Astrocyte of the spinal cord (primary cell): Measurements from ENCODE around the gene COMMD10.
"Not testable (repeated sequence)": the region's sequence is repeated elsewhere in the genome, so short reads cannot be mapped to it uniquely, and the experiment has no call there.

Experiments used
- DNase-seq: peaks from one replicate; pipeline ENCODE4 v3.0.0; 2011; ENCODE audit warnings: low read depth, low spot score
- H3K4me3 ChIP-seq: 2 replicates; pipeline ENCODE4 v1.5.1; 2011; ENCODE audit warnings: low read depth, mild to moderate bottlenecking, low read length, moderate library complexity
- in situ Hi-C: cut with HindIII; loops from 2 replicates; pipeline ENCODE4 v1.10.0; 2017; ENCODE audit warnings: low sequenced_read_pairs
- TF ChIP-seq, protein P1 (sequence below): IDR thresholded peaks from 2 replicates; pipeline ENCODE4 v1.5.1; 2012; ENCODE audit warnings: low read depth, mild to moderate bottlenecking, low read length, inconsistent platforms

Gene COMMD10

DNA sequence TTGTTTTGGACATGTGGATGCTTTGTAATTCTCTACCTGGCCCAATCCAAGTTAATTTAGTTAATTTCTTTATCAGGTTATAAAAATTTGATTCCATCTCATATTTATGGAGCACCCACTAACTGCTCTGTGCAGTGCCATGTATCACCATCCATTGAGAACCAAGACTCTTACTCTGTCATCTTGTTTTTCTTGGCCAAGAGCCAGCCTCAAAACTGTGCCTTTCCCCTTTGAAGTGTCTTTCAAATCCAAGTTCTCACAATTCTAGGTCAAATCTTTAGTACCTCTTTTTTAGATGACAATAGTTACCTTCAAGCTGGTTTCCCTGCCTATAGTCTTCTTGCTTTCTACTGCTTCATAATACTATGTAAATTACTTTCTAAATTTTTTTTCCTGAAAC, 3.2 kb downstream of the COMMD10 start:
- no peak for DNase-seq
- TF ChIP-seq, protein P1, sequence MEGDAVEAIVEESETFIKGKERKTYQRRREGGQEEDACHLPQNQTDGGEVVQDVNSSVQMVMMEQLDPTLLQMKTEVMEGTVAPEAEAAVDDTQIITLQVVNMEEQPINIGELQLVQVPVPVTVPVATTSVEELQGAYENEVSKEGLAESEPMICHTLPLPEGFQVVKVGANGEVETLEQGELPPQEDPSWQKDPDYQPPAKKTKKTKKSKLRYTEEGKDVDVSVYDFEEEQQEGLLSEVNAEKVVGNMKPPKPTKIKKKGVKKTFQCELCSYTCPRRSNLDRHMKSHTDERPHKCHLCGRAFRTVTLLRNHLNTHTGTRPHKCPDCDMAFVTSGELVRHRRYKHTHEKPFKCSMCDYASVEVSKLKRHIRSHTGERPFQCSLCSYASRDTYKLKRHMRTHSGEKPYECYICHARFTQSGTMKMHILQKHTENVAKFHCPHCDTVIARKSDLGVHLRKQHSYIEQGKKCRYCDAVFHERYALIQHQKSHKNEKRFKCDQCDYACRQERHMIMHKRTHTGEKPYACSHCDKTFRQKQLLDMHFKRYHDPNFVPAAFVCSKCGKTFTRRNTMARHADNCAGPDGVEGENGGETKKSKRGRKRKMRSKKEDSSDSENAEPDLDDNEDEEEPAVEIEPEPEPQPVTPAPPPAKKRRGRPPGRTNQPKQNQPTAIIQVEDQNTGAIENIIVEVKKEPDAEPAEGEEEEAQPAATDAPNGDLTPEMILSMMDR: no peak
- in situ Hi-C loops: no loop called here
- H3K4me3 ChIP-seq: no peak overlapping the region

DNA sequence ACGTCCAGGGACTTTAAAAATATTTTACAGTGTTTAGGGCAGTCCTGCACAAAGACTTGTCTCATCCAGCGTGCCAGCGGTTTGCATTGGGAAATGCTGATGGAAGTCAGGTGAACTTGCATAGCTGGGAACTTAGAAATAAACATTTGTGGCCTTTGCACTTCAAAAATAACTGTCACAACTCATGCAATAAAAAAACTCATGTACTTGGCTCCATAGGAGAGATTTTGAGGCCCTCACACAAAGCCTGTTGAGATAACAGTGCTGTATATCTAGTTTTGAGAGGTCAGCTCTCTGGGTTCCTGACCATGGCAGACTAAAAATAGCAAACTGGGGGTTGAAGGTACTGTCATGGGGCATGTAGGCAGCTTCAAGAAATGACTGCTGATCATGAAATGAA, 5.5 kb downstream of the COMMD10 start:
- no peak overlapping the region for H3K4me3 ChIP-seq
- no peak for DNase-seq
- in situ Hi-C loops: no loop called here
- TF ChIP-seq, protein P1: no peak

DNA sequence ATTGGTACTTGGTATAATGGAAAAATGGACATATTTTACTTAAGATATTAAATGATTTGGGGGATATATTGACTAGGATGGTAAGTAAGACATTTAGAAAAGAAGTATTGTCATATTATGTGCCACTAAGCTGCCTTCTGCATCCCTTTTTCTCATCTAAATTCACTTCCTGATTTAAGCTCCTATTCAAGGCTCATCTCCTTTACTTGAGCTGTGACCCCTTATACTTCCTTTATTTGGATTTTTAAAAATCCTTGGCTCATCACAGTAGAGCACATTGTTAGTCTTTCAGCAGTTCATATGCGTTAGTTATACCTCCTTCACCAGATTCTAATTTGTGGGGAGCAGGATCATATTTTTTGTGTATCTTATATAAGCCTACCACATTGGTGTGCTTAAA, 6.6 kb downstream of the COMMD10 start:
- in situ Hi-C loops: no loop called here
- TF ChIP-seq, protein P1: no peak
- H3K4me3 ChIP-seq: no peak overlapping the region
- DNase-seq: no peak

DNA sequence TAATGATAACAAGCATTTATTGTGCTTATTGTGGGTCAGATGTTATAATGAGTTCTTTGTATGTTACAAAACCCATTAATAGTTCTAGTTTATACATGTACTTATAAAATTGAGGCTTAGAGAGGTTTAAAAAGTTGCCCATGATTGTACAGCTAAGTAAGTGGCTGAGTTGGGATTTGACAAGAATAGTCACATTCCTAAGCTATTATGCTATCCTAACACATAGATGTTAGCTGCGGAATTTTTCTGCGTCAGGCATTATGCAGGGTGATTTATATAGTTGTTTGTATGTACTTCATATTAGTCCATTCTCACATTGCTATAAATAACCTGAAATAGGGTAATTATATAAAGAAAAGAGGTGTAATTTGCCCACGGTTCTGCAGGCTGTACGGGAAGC, 12.5 kb downstream of the COMMD10 start:
- DNase-seq: no peak
- no peak overlapping the region for H3K4me3 ChIP-seq
- TF ChIP-seq, protein P1: no peak
- in situ Hi-C loops: no loop called here

DNA sequence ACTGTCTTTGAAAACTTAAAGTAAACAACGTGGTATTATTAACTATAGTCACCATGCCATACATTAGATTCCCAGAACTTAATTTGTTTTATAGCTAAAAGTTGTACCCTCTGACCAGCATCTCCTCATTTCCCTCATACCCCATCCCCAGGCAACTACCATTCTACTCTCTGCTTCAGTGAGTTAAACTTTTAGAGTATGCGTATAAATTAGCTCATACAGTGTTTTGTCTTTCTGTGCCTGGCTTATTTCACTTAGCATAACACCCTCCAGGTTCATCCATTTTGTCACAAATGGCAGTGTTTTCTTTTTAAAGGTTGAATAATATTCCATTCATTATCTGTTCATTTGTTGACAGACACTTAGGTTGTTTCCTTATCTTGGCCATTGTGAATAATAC, 14.2 kb downstream of the COMMD10 start:
- TF ChIP-seq, protein P1: no peak
- in situ Hi-C loops: no loop called here
- no peak for DNase-seq
- no peak overlapping the region for H3K4me3 ChIP-seq

GRCh38 chr5:116104941-116105340, 20.1 kb downstream of the COMMD10 start:
- H3K4me3 ChIP-seq, DNase-seq, in situ Hi-C loops: not testable (repeated sequence)

DNA sequence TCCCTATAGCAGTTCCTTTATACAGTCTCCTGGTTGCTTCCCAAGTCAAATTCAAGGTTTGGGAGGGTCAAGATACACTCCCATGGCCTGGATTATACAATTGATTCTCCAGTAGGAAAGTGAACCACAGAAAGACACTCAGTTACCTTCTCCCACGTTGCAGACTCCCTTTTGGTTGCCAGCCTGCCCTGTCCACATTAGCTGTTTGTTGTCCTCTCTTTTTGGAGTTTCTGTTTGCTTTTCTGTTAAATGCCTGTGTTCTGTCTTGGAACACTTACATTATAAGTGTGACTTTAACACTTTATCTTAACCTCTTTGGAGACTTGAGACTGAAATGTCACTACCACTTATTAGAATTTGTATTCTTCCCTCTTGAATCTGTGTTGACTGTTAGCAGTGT, 30.3 kb downstream of the COMMD10 start:
- TF ChIP-seq, protein P1: no peak
- in situ Hi-C loops: no loop called here
- no peak overlapping the region for H3K4me3 ChIP-seq
- DNase-seq: no peak
